Left lung (tissue), 10 donors: Measurements from ENCODE around the gene LCE2C. TPM values are rescaled to one million over a fixed set of nuclear protein-coding genes. Genes with fewer than 3 reads are reported as not detected.
"Not testable (repeated sequence)": the region's sequence is repeated elsewhere in the genome, so short reads cannot be mapped to it uniquely, and the experiment has no call there.

Experiments
- ATAC-seq: fragments of 200-7000 bp; cut with Tn5 transposase; one replicate; pipeline ENCODE4 v1.9.1; 2020; ENCODE audit warnings: moderate library complexity
- DNase-seq, 4 donors: peaks; one replicate each; pipeline ENCODE4 v3.0.0-alpha.2; 2013 to 2020
- H3K27ac ChIP-seq, 2 donors: fragments of 200-600 bp; sonication (generic) in 1 of 2; one replicate each; pipeline versions ENCODE4 v1.5.0 to v1.8.0; 2020 to 2021
- H3K27me3 ChIP-seq, 2 donors: fragments of 200-600 bp; sonication (generic) in 1 of 2; one replicate each; pipeline versions ENCODE4 v1.5.0 to v1.8.0; 2020 to 2021
- H3K36me3 ChIP-seq, 2 donors: fragments of 200-600 bp; sonication (generic) in 1 of 2; one replicate each; pipeline versions ENCODE4 v1.5.0 to v1.8.0; 2020 to 2021
- H3K4me1 ChIP-seq, 2 donors: fragments of 200-600 bp; one replicate each; pipeline ENCODE4 v1.8.0; 2021
- H3K4me3 ChIP-seq, 2 donors: fragments of 200-600 bp; sonication (generic) in 1 of 2; one replicate each; pipeline versions ENCODE4 v1.5.0 to v1.8.0; 2020 to 2021; ENCODE audit warnings: mild to moderate bottlenecking in 1 of 2
- H3K9me3 ChIP-seq, 2 donors: fragments of 200-600 bp; sonication (generic) in 1 of 2; one replicate each; pipeline versions ENCODE4 v1.5.0 to v1.8.0; 2020 to 2021
- CTCF ChIP-seq, 2 donors: fragments of 200-600 bp; sonication (generic) in 1 of 2; IDR thresholded peaks; one replicate each; pipeline versions ENCODE4 v1.5.0 to v1.8.0; 2021; ENCODE audit warnings: antibody characterized with exemption in 2 of 2
- intact Hi-C, 2 donors: fragments of 100-400 bp; cut with DNase I; formaldehyde crosslinking; loops; one replicate each; pipeline versions ENCODE4 v1.11.2 to v1.14.2; 2022
- polyA plus RNA-seq, 6 donors: library from polyadenylated mRNA; unstranded; fragments of 120-200 nt; gene quantifications; one replicate each; pipeline ENCODE4 v1.2.1, GENCODE V29; 2013; ENCODE audit not compliant: insufficient read length in 6 of 6
- total RNA-seq, 2 donors: library from RNA; stranded (reverse); fragmentation: NEBNext Ultra II Directional; extraction: Animal tissue kit (Norgen Biotek cat#: 25700); gene quantifications; one replicate each; pipeline ENCODE4 v1.2.1, GENCODE V29; 2021
- donor health status: DM: no; HTN: yes; CAD: no.
- donor health status: DM: no; HTN: no; CAD: no.

Gene LCE2C
- total and polyA plus RNA-seq, 8 donors: not detected

GRCh38 chr1:152683846-152684245 is 8.8 kb downstream of the LCE2C start:
- Histone ChIP-seq H3K27ac (no peak overlapping the region), H3K4me1 (no peaks in the 10 kb centered on the region), H3K36me3 (no peaks in the 10 kb centered on the region), H3K9me3 (no peaks in the 10 kb centered on the region), H3K4me3 (no peak overlapping the region), H3K27me3 (peaks cover 0 to 7% of the 10 kb centered on the region in 2 donors)
- TF ChIP-seq CTCF (IDR thresholded peaks at IDR 0.05): no peak
- DNase-seq: no peak
- ATAC-seq: no peak
- intact Hi-C loops: no loop called here

GRCh38 chr1:152685823-152686222 is 10.7 kb downstream of the LCE2C start, which contains the start of gene LCE2B:
LCE2B (plus strand) TSS chr1:152686123; CDS start chr1:152686844, 721 bp downstream.
- H3K27ac ChIP-seq, H3K27me3 ChIP-seq, H3K36me3 ChIP-seq, ATAC-seq, intact Hi-C loops, H3K4me3 ChIP-seq, H3K9me3 ChIP-seq, H3K4me1 ChIP-seq, DNase-seq: not testable (repeated sequence)

- DNase-seq (no peak), ATAC-seq (no peak)
- TF ChIP-seq CTCF (IDR thresholded peaks at IDR 0.05): no peak
These were observed 22.9 kb downstream of the LCE2C start, which contains the start of gene LCE2A for GRCh38 chr1:152697701-152698600. LCE2A (plus strand) TSS chr1:152698345; CDS start chr1:152698902, 557 bp downstream.

GRCh38 chr1:152699746-152700145 is 24.7 kb downstream of the LCE2C start:
- H3K27me3 ChIP-seq: no peaks in the 10 kb centered on the region
- H3K4me1 ChIP-seq: no peaks in the 10 kb centered on the region
- H3K36me3 ChIP-seq: no peaks in the 10 kb centered on the region
- H3K9me3 ChIP-seq: no peaks in the 10 kb centered on the region
- intact Hi-C loops: no loop called here
- no peak overlapping the region for H3K27ac ChIP-seq
- DNase-seq (no peak), ATAC-seq (no peak)
- H3K4me3 ChIP-seq: no peak overlapping the region
- no peak for TF ChIP-seq CTCF (IDR thresholded peaks at IDR 0.05)

More at GRCh38 chr1:152697701-152698600, 22.9 kb downstream of the LCE2C start, which contains the start of gene LCE2A:
- H3K27me3 ChIP-seq: no peaks in the 10 kb centered on the region
- H3K27ac ChIP-seq: no peak within 1 kb of the TSS
- intact Hi-C loops: no loop called here
- no peak within 1 kb of the TSS for H3K4me3 ChIP-seq
- no peaks in the 10 kb centered on the region for H3K4me1 ChIP-seq
- no peaks in the 10 kb centered on the region for H3K9me3 ChIP-seq
- no peaks in the 10 kb centered on the region for H3K36me3 ChIP-seq

GRCh38 chr1:152707860-152708259 is 32.8 kb downstream of the LCE2C start, which contains the start of gene LCE4A:
LCE4A (plus strand) TSS chr1:152708160; CDS start chr1:152709076, 916 bp downstream.
- DNase-seq (no peak), ATAC-seq (no peak)
- intact Hi-C loops: no loop called here
- peaks cover 0 to 5% of the 10 kb centered on the region in 2 donors for H3K27me3 ChIP-seq
- no peak within 1 kb of the TSS for H3K27ac ChIP-seq
- H3K4me1 ChIP-seq: no peaks in the 10 kb centered on the region
- no peaks in the 10 kb centered on the region for H3K36me3 ChIP-seq
- no peak within 1 kb of the TSS for H3K4me3 ChIP-seq
- TF ChIP-seq CTCF (IDR thresholded peaks at IDR 0.05): no peak
- peaks cover 0 to 2% of the 10 kb centered on the region in 2 donors for H3K9me3 ChIP-seq
